Astrocyte of the spinal cord (primary cell): ENCODE results near the gene ELFN1.

Experiments
- DNase-seq: peaks from one replicate; pipeline ENCODE4 v3.0.0; 2011; ENCODE audit warnings: low read depth, low spot score
- H3K4me3 ChIP-seq: 2 replicates; pipeline ENCODE4 v1.5.1; 2011; ENCODE audit warnings: low read depth, mild to moderate bottlenecking, low read length, moderate library complexity
- in situ Hi-C: cut with HindIII; loops from 2 replicates; pipeline ENCODE4 v1.10.0; 2017; ENCODE audit warnings: low sequenced_read_pairs
- TF ChIP-seq, protein P1 (sequence below): IDR thresholded peaks from 2 replicates; pipeline ENCODE4 v1.5.1; 2012; ENCODE audit warnings: low read depth, mild to moderate bottlenecking, low read length, inconsistent platforms

ELFN1 gene

DNA sequence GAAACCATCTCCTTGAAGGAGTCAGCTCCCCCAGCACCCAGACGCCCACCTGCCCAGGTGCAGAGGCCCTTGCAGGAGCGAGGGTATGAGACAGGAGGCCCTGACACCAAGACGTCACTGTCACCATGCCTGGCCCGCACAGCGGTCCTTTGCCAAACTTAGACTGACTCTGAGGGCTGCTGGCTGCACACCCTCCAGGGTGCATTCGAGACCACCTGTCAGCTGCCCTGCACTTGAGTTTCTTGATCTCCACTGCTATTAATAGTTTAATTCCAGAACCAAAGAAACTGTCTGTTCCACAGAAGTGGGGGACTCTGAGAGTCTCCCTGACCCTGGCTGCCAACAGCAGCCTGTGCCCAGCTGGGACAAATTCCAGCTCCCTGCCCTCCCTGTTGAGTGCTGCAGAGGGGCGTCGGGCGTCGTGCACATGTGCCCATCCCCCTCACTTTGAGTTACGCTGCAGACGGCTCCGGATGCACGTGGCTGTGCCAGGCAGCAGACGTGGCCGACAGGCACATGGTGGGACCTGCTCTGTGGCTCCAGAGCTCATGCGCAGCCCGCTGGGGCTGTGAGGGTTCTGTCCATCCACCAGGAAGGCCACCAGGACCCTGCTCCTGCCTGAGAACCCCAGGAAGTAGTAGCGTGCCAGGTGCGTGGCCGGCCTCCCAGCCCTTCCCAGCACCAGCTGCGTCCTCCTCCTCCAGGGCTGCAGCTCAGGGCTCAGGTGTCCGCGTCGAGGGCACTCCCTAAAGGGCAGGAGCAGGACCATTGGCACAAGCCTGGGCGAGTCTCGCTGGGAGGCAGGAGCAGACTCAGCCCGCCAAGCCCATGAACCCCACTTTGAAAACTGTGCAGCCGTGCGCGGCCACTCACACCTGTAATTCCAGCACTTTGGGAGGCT is 24.8 kb downstream of the ELFN1 start:
- DNase-seq, result no peak
- TF ChIP-seq, protein P1, sequence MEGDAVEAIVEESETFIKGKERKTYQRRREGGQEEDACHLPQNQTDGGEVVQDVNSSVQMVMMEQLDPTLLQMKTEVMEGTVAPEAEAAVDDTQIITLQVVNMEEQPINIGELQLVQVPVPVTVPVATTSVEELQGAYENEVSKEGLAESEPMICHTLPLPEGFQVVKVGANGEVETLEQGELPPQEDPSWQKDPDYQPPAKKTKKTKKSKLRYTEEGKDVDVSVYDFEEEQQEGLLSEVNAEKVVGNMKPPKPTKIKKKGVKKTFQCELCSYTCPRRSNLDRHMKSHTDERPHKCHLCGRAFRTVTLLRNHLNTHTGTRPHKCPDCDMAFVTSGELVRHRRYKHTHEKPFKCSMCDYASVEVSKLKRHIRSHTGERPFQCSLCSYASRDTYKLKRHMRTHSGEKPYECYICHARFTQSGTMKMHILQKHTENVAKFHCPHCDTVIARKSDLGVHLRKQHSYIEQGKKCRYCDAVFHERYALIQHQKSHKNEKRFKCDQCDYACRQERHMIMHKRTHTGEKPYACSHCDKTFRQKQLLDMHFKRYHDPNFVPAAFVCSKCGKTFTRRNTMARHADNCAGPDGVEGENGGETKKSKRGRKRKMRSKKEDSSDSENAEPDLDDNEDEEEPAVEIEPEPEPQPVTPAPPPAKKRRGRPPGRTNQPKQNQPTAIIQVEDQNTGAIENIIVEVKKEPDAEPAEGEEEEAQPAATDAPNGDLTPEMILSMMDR, result no peak
- no peak overlapping the region for H3K4me3 ChIP-seq
- in situ Hi-C loops, result no loop called here

DNA sequence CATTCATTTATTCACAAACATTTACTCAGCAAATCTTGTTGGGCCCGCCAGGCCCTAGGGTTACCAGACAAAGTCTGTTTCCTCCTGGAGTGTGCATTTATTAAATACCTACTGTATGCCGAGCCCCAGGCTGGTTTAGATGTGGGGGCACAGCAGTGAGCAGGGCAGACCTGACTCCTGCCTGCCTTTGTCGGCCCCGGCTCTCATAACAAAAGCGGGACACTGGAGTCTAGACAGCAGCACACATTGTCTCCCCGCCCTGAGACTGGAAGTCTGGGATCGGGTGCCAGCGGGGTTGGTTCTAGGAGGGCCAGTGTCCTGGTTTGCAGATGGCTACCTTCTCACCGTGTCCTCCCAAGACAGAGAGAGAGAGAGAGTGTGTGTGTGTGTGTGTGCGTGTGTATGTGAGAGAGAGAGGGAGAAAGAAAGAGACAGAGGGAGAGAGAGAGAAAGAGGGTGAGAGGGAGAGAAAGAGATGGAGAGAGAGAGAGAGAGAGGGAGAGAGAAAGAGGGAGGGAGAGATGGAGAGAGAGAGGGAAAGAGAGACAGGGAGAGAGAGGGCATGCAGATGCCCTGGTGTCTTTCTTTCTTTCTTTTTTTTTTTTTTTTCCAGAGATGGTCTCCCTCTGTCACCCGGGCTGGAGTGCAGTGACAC is 25.9 kb downstream of the ELFN1 start:
- no peak for DNase-seq
- TF ChIP-seq, protein P1, result no peak
- in situ Hi-C loops, result no loop called here
- no peak overlapping the region for H3K4me3 ChIP-seq

DNA sequence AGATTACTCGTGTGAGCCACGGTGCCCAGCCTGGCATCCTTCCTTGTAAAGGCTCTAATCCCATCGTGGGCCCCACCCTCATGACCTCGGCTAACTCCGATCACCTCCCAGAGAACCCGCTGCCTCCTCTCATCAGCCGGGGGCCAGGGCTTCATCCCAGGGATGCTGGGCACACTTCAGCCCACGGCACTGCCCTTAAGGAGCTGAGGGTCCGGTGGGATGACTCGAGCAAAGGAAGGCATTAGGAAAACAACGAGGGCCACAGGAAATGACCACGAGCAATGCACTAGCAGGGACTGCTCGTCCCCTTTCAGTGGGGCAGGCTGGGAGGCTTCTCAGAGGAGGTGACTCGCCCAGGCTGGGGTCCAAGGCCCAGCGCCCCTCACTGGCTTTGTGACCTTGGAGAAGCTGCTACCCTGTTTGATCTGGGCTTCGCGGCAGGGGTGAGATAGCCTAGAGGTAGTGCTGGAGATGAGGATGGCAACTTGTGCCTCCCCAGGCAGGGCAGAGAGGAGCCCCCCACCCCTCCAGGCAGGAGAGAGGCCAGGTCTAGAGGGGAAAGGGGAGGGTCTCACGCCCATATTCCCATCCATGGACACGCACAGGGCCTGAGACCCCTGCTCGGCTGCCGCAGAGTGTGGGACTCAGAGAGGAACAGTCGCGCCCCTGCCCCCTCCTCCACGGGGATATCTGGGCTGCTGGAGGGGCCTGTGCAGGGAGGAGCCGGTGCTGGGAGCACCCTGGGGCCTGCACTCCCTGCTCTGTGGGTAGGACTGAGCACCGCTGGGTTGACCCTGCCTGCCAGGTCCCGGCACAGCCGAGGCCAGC is 26.8 kb downstream of the ELFN1 start:
- in situ Hi-C loops, result no loop called here
- no peak overlapping the region for H3K4me3 ChIP-seq
- no peak for DNase-seq
- TF ChIP-seq, protein P1, result no peak

DNA sequence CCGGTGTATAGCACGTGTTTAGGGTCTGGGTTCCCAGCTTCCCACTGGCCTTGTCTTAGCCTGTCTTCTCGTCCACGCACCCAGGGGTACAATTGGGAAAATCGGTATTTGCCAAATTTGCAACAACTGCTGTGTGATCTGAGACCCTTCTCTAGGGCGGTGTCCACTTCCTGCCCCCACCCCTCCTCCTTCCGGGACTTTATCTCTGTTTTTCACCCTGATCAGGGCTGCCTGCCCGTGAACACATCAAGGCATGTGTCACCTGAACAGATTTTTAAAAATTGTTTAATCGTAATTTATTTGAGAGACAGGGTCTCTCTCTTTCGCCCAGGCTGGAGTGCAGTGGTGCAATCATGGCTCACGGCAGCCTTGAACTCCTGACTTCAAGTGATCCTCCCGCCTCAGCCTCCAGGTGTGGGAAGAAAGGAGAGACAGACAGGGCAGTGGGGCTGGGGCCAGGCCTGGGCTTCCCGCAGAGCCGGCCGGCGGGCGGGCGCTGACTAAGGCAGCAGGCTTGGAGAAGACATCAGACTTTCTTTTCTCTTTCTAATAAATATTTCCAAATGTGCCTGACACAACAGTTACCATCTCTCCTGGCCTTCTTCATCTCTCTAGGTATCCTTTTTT is 27.5 kb downstream of the ELFN1 start:
- TF ChIP-seq, protein P1, result no peak
- DNase-seq, result peak; percentile 17
- in situ Hi-C loops, result no loop called here

DNA sequence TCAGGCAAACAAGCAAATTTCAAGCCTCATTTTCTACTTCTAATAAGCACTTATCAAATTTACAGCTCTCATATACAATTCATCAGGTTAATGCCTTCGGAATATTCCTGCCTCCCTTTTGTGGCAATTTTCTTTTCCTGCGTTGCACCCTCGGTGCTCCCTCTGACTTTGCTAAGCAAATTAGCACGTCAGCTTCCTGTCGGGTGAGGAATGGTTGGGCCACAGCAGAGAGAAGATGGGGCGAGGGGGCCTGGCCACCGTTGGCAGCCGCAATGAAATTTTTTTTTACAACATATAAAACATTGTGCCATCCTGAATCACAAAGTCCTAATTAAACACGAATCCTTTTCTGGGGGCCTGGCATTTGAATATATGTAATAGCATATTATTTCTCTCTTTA is 28.1 kb downstream of the ELFN1 start:
- no peak overlapping the region for H3K4me3 ChIP-seq
- in situ Hi-C loops, result no loop called here
- TF ChIP-seq, protein P1, result no peak
- no peak for DNase-seq

More for the DNA sequence above, 27.5 kb downstream of the ELFN1 start:
- no peak overlapping the region for H3K4me3 ChIP-seq

DNA sequence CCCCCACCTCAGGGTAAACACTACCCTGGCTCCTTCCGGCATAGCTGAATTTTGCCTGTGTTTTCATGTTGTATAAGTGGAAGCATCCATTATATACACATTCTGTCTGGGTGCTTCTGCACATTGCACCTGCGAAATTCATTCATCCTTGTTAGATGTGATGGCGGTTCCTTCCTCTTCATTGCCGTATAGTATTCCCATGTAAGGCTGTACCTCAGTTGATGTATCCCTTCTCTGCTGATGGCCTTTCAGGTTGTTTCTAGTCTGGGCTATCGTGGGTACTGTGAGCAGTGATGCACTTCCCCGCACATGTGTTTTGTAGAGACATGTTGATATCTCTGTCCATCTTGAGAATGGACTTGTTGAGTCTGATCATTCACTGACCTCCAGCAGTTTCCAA is 28.9 kb downstream of the ELFN1 start:
- in situ Hi-C loops, result no loop called here
- DNase-seq, result no peak
- TF ChIP-seq, protein P1, result no peak

More for the DNA sequence above, 28.9 kb downstream of the ELFN1 start:
- no peak overlapping the region for H3K4me3 ChIP-seq
